Left ventricle myocardium inferior (tissue), 1 donor: Measurements from ENCODE around the gene TXN2. TPM values are rescaled to one million over a fixed set of nuclear protein-coding genes. Genes with fewer than 3 reads are reported as not detected.
A peak's percentile ranks its signal among the peaks of the same experiment; 100 is the strongest.

Source experiments
- DNase-seq: peaks from one replicate; pipeline ENCODE4 v3.0.0-alpha.2; 2020
- H3K27ac ChIP-seq: fragments of 200-600 bp; replicated peaks from 2 replicates; pipeline ENCODE4 v1.8.0; 2021
- H3K27me3 ChIP-seq: fragments of 200-600 bp; 2 replicates; pipeline ENCODE4 v1.8.0; 2021; ENCODE audit warnings: low read depth
- H3K36me3 ChIP-seq: fragments of 200-600 bp; 2 replicates; pipeline ENCODE4 v1.8.0; 2021
- H3K4me1 ChIP-seq: fragments of 200-600 bp; 2 replicates; pipeline ENCODE4 v1.8.0; 2021
- H3K4me3 ChIP-seq: fragments of 200-600 bp; 2 replicates; pipeline ENCODE4 v1.8.0; 2021; ENCODE audit warnings: mild to moderate bottlenecking, moderate library complexity
- H3K9me3 ChIP-seq: fragments of 200-600 bp; replicated peaks from 2 replicates; pipeline ENCODE4 v1.8.0; 2021
- CTCF ChIP-seq: fragments of 200-600 bp; IDR thresholded peaks from 2 replicates; pipeline ENCODE4 v1.8.0; 2021; ENCODE audit warnings: antibody characterized with exemption, mild to moderate bottlenecking, borderline replicate concordance
- intact Hi-C: fragments of 100-400 bp; cut with micrococcal nuclease; formaldehyde crosslinking; loops from one replicate; pipeline ENCODE4 v1.11.0; 2022
- total RNA-seq: library from RNA; stranded (reverse); fragmentation: NEBNext Ultra II Directional; extraction: Animal tissue kit (Norgen Biotek cat#: 25700); gene quantifications from one replicate; pipeline ENCODE4 v1.2.1, GENCODE V29; 2021
- donor health status: DM: no; HTN: yes; CAD: no; lungs with severe emphysema.

TXN2 gene
- total RNA-seq, 1 donor from 2014 or later, result 113 TPM

- Histone ChIP-seq H3K4me1 (peaks cover 27% of the 10 kb centered on the region), H3K9me3 (no peaks in the 10 kb centered on the region), H3K4me3 (no peak overlapping the region), H3K27ac (peak overlapping the region; percentile 65), H3K36me3 (peaks cover 97% of the 10 kb centered on the region), H3K27me3 (no peaks in the 10 kb centered on the region)
- TF ChIP-seq CTCF, result no peak
- no peak for DNase-seq
- intact Hi-C loops, result no loop called here
Observed at GRCh38 chr22:36475341-36475740, 6.1 kb downstream of the TXN2 start.

GRCh38 chr22:36472689-36473088 lies 8.8 kb downstream of the TXN2 start:
- Histone ChIP-seq H3K9me3 (no peaks in the 10 kb centered on the region), H3K27me3 (no peaks in the 10 kb centered on the region), H3K36me3 (peaks cover 71% of the 10 kb centered on the region), H3K4me1 (peaks cover 48% of the 10 kb centered on the region), H3K27ac (no peak overlapping the region), H3K4me3 (no peak overlapping the region)
- DNase-seq, result no peak
- TF ChIP-seq CTCF, result no peak
- intact Hi-C loops, result loop anchor here (5.0 kb wide), 1 partner anchor 170 kb away; no protein-coding TSS in a partner anchor

GRCh38 chr22:36471341-36471821 lies 10.1 kb downstream of the TXN2 start:
- Histone ChIP-seq H3K4me1 (peaks cover 61% of the 10 kb centered on the region), H3K27ac (no peak overlapping the region), H3K36me3 (peaks cover 58% of the 10 kb centered on the region), H3K9me3 (no peaks in the 10 kb centered on the region), H3K27me3 (no peaks in the 10 kb centered on the region), H3K4me3 (no peak overlapping the region)
- intact Hi-C loops, result loop anchor here (5.0 kb wide), 1 partner anchor 169 kb away; no protein-coding TSS in a partner anchor
- TF ChIP-seq CTCF, result no peak
- no peak for DNase-seq

GRCh38 chr22:36470994-36471331 lies 10.5 kb downstream of the TXN2 start:
- peak overlapping the region; percentile 92 for H3K27ac ChIP-seq
- DNase-seq, result no peak
- H3K4me1 ChIP-seq, result peaks cover 65% of the 10 kb centered on the region
- H3K27me3 ChIP-seq, result no peaks in the 10 kb centered on the region
- TF ChIP-seq CTCF, result no peak
- peaks cover 54% of the 10 kb centered on the region for H3K36me3 ChIP-seq
- no peak overlapping the region for H3K4me3 ChIP-seq
- intact Hi-C loops, result loop anchor here (5.0 kb wide), 1 partner anchor 169 kb away; no protein-coding TSS in a partner anchor
- H3K9me3 ChIP-seq, result no peaks in the 10 kb centered on the region

GRCh38 chr22:36470162-36470993 lies 11.1 kb downstream of the TXN2 start:
- Histone ChIP-seq H3K9me3 (no peaks in the 10 kb centered on the region), H3K27ac (peak overlapping the region; percentile 92), H3K4me3 (no peak overlapping the region), H3K4me1 (peaks cover 66% of the 10 kb centered on the region), H3K27me3 (no peaks in the 10 kb centered on the region), H3K36me3 (peaks cover 48% of the 10 kb centered on the region)
- TF ChIP-seq CTCF, result peak; percentile 99
- DNase-seq, result peak; percentile 78
- intact Hi-C loops, result loop anchor here (5.0 kb wide), 1 partner anchor 168 kb away; no protein-coding TSS in a partner anchor
